GM12892 (cell line): ENCODE measurements around the gene FITM1.

Experiments used
- DNase-seq: peaks from one replicate; pipeline ENCODE4 v3.0.0; 2011; ENCODE audit not compliant: insufficient read length
- FAIRE-seq: peaks from 2 replicates; lab custom pipeline; 2011; peaks lifted over from hg19 to GRCh38; lab: Jason Lieb, UNC
- POLR2A ChIP-seq: IDR thresholded peaks from 2 replicates; pipeline ENCODE4 v1.6.1; 2011; ENCODE audit warnings: low read depth, low read length, control low read depth
- POLR2AphosphoS5 ChIP-seq: IDR thresholded peaks from 2 replicates; pipeline ENCODE4 v1.6.1; 2011; ENCODE audit warnings: low read depth, low read length, control low read depth
- TAF1 ChIP-seq: IDR thresholded peaks from 2 replicates; pipeline ENCODE4 v1.6.1; 2011; ENCODE audit warnings: low read depth, mild to moderate bottlenecking, control low read depth, low read length, borderline replicate concordance

Gene FITM1

DNA sequence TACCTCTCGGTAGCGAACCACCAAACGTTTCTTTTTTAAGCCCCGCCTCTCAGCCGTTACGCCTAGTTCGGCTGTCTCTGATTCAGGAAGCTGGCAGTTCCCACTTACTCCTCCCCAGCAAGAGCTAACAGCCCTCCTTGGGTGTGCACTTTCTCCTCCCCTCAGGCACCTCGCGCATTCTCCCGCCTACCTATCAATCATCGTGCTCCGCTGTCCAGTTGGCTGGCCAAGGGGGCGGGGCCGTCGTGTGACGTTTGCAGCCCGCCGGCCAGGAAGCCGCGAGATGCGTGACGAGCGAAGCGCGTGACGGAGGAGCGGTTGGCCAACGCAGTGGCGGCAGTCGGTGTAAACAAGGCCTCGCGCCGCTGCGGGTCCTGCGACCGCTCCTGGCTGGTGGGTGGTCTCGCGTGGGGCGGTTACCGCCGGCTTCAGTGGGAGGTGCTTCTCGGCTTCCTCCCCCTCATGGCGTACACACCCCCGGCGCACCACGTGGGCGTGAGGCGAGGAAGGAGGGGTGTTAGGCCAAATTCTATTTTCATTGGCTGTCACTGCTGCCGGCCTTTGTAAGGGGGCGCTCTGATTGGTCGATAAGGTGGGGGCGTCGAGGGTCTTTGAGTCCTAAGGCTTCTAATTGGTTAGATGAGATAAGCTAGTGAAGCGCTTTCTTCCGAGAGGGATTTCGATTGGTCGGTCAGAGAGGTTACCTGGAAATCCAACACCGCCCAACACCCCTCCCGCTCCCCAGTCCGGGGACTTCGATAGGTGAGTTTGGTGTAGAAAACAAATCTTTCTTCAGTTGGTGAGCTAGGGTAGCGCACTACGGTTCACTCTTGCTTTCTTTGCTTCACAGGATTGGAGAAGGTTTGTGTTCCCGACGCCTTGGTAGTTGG lies 15.7 kb upstream of the FITM1 start, which contains the start of the genes DCAF11 and NRL:
Gene DCAF11, plus strand, starts transcription at position 246 of the 890 bp plus-strand sequence. CDS start 818 bp downstream, outside the sequence.
Gene NRL, minus strand, starts transcription at position 418 of the 890 bp plus-strand sequence. CDS start 32,101 bp downstream, outside the sequence.
- FAIRE-seq, result peak; percentile 97
- peak; percentile 95 for DNase-seq
- no peak; the same call in 1 of the 2 replicates for TF ChIP-seq POLR2A
- TF ChIP-seq TAF1, result no peak
- no peak; the same call in 1 of the 2 replicates for TF ChIP-seq POLR2AphosphoS5

DNA sequence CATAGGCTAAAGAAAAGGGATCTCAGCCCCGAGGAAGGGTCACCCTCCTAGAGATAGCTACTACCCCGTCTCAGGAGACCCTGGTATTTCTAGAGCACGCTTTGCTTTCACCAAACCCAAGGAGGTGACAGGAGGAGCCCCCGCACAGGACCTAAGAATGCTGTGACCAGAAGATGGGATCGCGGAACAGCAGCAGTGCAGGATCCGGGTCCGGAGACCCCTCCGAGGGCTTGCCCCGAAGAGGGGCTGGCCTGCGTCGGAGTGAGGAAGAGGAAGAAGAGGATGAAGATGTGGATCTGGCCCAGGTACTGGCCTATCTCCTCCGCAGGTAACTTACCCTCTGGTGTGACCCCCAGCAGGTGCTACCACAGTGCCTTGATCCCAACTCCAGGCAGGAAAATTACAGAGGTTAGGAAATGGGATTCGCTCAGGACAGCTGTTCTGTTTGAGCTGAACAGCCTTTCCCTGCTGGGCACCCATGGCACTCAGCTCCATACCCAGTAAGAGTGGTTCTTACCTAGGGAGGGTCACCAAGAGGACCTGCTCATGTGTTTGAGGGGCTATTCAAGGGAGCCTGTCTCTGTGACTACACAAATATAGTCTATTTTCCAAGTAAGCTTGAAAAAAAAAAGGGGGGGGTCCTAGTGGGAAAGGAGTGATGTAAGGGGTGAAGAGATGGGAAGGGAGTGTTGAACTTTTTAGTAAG lies 14.9 kb upstream of the FITM1 start:
- no peak for DNase-seq
- TF ChIP-seq POLR2AphosphoS5 (no peak), POLR2A (no peak), TAF1 (no peak)
- no peak for FAIRE-seq

DNA sequence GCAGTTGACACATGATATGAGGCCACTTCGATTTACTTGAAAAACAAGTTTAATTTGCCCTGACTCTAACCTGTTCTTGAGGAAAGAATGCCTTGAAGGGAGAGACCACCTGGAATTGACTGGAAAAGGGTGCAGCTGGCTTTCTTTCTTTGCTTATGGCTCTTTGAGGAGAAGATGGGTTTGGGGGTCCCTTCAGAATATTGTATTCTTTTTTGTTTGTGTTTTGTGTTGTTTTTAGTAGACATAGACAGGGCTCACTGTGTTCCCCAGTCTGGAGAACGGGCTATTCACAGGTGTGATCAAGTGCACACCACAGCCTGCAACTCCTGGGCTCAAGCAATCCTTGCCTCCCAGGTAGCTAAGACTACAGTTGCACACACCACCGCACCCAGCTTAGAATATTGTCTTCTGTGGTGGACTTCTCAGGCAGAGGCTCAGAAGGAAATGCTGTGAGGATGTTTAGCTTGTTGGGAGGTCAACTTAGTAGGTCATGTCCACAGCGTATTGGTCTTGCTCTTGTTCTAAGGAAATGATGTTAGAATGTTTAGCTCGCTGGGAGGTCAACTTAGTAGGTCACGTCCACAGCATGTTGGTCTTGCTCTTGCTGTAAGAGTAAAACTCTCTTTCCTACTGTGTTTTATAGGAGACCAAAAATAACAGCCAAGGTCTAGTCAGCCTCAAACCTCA lies 14.2 kb upstream of the FITM1 start:
- FAIRE-seq, result no peak
- DNase-seq, result no peak
- no peak for TF ChIP-seq POLR2A
- TF ChIP-seq TAF1, result no peak
- TF ChIP-seq POLR2AphosphoS5, result no peak

DNA sequence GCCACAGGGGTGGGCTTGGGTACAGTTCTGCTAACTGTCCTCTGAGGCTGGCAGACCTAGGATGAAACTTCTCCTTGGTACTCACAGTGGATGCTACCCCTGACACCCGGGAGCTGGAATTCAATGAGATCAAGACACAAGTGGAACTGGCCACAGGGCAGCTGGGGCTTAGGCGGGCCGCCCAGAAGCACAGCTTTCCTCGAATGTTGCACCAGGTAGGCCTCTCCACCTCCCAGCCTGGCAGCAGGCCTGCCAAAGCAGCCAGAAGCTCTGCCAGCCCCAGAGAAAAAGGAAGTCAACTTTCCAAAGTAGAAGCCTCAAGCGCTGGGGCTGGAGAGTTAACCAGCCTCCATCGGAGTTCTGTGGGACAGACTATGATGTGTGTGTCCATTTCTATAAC lies 13.3 kb upstream of the FITM1 start:
- TF ChIP-seq TAF1 (no peak), POLR2A (no peak), POLR2AphosphoS5 (no peak)
- no peak for FAIRE-seq
- no peak for DNase-seq

DNA sequence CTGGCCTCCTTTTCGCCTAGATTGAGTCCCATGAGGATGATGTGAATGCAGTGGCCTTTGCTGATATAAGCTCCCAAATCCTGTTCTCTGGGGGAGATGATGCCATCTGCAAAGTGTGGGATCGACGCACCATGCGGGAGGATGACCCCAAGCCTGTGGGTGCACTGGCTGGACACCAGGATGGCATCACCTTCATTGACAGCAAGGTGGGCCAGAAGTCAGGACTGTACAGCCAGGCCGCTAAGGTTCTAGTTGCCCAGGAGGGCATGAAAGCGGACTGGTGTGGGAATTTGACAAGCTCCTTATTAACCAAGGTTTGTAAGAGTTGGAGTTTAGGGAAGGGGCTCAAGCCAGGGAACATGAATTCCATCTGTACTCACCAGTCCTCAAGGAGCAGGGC lies 10.8 kb upstream of the FITM1 start:
- DNase-seq (no peak), FAIRE-seq (no peak)
- no peak for TF ChIP-seq POLR2AphosphoS5
- TF ChIP-seq TAF1, result no peak
- no peak for TF ChIP-seq POLR2A

DNA sequence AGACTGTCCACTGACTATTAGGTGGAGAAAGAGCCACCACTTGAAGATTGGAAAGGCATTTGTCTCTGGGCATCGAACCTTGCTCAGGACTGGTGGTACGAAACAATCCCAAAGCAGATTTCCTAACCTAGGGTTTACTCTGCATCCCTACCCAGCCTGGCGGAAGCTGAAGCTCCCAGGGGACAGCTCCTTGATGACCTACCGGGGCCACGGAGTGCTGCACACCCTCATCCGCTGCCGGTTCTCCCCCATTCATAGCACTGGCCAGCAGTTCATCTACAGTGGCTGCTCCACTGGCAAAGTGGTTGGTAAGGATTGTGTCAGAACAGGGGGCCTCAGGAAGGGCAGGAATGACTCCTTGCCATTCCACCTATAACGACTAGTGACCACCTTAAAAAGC lies 9.2 kb upstream of the FITM1 start:
- FAIRE-seq, result no peak
- no peak for DNase-seq
- no peak for TF ChIP-seq TAF1
- no peak for TF ChIP-seq POLR2AphosphoS5
- TF ChIP-seq POLR2A, result no peak

DNA sequence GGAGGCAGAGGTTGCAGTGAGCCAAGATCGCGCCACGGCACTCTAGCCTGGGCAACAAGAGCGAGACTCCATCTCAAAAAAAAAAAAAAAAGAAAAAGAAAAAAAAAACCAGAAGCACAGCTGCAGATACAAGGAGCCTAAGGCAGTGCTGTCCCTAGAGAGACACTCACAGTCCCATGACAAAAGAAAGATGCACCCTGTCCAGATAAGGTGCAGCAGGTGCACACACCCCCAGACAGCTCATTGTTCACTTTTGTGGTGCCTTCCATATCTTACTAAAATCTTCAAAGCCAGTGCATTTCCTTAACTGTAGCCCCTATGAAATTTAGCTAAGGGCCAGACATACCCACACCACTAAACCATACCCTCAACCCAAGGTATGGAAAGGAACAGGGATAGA lies 8.0 kb upstream of the FITM1 start:
- FAIRE-seq (no peak), DNase-seq (no peak)
- TF ChIP-seq TAF1 (no peak), POLR2A (no peak), POLR2AphosphoS5 (no peak)

DNA sequence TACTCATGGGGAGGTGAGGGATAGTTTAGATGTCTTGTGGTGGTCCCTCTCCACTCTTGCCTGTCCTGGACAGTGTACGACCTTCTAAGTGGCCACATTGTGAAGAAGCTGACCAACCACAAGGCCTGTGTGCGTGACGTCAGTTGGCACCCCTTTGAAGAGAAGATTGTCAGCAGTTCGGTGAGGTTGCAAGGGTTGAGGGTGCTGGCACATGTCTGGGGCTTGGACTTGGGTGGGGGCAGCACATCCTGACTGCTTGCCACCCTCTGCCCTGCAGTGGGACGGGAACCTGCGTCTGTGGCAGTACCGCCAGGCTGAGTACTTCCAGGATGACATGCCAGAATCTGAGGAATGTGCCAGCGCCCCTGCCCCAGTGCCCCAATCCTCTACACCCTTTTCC lies 7.6 kb upstream of the FITM1 start:
- no peak for FAIRE-seq

DNA sequence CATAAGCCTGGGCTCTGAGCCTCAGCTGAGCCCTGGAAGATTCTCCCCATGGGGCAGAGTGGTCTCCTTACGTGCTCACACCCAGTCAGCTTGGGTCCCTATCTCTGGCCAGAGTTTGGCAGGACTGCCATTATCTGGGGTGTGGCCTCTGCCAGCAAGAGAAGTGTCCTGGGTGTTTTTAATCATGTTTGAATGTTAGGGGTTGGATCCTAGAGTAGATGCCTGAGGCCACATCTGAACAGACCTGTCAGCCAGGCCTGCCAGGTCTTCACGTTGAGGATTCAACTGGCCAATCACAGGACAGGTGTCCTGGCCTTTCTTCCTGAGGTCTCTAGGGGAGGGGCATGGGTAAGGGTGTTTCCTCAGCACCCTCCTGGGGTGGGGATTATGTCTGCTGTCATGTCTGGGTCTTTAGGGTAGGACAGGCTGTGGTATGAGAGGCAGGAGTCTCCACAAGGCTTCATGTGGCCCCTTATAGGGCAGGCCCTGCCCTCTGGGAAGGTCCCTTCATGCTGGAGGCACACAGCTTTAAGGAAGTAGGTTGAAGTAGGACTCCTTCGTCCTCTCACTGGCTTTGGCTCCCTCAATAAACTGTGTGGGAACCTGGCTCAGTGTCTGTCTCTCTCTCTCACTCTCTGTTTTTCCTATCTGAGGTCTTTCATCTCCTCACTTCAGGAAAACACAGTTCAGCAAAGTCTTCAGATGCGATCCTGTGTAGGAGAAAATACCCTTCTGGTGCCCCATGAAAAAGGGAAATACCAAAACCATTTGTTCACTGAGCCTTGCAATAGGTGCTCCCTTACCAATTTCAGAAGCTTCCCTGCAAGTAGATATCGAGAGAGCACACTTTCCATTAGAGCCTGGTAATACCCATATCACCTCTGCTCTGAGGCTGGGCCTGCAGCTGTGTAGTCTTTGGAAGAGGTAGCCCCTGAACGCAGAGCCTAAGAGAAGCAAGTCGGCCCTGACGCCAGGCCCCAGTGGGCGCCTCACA lies 6.7 kb upstream of the FITM1 start:
- no peak for TF ChIP-seq POLR2AphosphoS5
- peak; percentile 66 for TF ChIP-seq POLR2A
- DNase-seq (no peak), FAIRE-seq (peak; percentile 81)

More for the DNA sequence above, 7.6 kb upstream of the FITM1 start:
- no peak for DNase-seq
- TF ChIP-seq POLR2AphosphoS5, result no peak; the same call in 1 of the 2 replicates
- no peak for TF ChIP-seq POLR2A
- TF ChIP-seq TAF1, result no peak

DNA sequence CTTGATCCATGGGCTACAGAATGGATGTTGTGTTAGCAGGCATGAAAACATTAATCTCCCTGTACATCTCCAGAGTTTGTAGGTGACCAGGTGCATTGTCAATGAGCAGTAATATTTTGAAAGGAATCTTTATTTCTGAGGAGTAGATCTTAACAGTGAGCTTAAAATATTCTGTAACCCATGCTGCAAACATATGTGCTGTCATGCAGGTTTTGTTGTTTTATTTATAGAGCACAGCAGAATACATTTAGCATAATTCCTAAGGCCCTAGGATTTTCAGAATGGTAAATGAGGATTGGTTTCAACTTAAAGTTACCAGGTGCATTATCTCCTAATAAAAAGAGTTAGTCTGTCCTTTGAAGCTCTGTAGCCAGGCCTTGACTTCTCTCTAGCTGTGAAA lies 3.5 kb upstream of the FITM1 start:
- DNase-seq, result no peak
- TF ChIP-seq POLR2AphosphoS5 (no peak), TAF1 (no peak), POLR2A (no peak)
- FAIRE-seq, result no peak
